Stimulated activated CD4-positive, alpha-beta T cell treated with anti-CD3 and anti-CD28 coated beads, Interleukin-15, amount 100 ng/mL, for 1 hour (primary cell): ENCODE results near the gene ADARB1.
A peak's percentile ranks its signal among the peaks of the same experiment; 100 is the strongest.

ENCODE experiments used
- DNase-seq, 2 donors: peaks; one replicate each; pipeline ENCODE4 v3.0.0-alpha.2; 2020; ENCODE audit warnings: low read depth in 1 of 2, low spot score in 1 of 2

ADARB1 gene

GRCh38 chr21:45147473-45148315 is 73.3 kb downstream of the ADARB1 start:
- no peak for DNase-seq

GRCh38 chr21:45148316-45148990 is 74.1 kb downstream of the ADARB1 start:
- no peak for DNase-seq

GRCh38 chr21:45149021-45149420 is 74.6 kb downstream of the ADARB1 start:
- no peak for DNase-seq

GRCh38 chr21:45150638-45151131 is 76.3 kb downstream of the ADARB1 start:
- no peak for DNase-seq

GRCh38 chr21:45151445-45152160 is 77.2 kb downstream of the ADARB1 start:
- DNase-seq, result no peak

GRCh38 chr21:45152265-45152746 is 77.9 kb downstream of the ADARB1 start:
- DNase-seq, result peak; percentile 30 to 40

GRCh38 chr21:45153358-45154318 is 79.3 kb downstream of the ADARB1 start:
- no peak for DNase-seq

- peak in 1 of 2 donors; percentile 8 for DNase-seq
Measured at GRCh38 chr21:45154511-45155508, 80.4 kb downstream of the ADARB1 start.

GRCh38 chr21:45155910-45156309 is 81.5 kb downstream of the ADARB1 start:
- no peak for DNase-seq

- DNase-seq, result no peak
Measured at GRCh38 chr21:45156459-45156858, 82.1 kb downstream of the ADARB1 start.

- DNase-seq, result no peak
Measured at GRCh38 chr21:45157932-45158331, 83.6 kb downstream of the ADARB1 start.

- DNase-seq, result no peak
Measured at GRCh38 chr21:45158491-45159423, 84.4 kb downstream of the ADARB1 start.

- DNase-seq, result no peak
Measured at GRCh38 chr21:45160198-45160597, 85.8 kb downstream of the ADARB1 start.

GRCh38 chr21:45161038-45161945 is 86.9 kb downstream of the ADARB1 start:
- no peak for DNase-seq

GRCh38 chr21:45162115-45162514 is 87.7 kb downstream of the ADARB1 start:
- DNase-seq, result no peak

GRCh38 chr21:45162809-45163208 is 88.4 kb downstream of the ADARB1 start:
- no peak for DNase-seq
